Measurements from ENCODE around the gene YARS2.
"Not testable (repeated sequence)": the region's sequence is repeated elsewhere in the genome, so short reads cannot be mapped to it uniquely, and the experiment has no call there.

The YARS2 gene

DNA sequence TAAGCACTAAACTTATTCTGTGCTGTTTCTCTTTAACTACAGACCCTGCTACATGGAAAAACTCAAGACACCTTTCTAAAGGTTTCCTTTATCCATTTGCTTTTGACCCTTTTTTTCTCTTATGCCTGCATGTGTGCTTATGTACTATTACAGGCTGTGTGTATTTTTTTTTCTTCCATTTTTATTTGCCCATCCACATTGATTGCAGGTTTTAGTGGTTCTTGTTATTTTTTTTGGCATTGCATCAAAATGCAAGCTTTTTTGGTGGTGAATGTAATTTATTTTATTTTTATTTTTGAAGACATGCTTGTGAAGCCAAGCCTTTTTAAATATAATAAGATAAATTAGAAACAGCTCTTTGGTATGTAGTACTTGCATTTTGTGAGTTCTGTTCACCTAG lies 49.9 kb downstream of the YARS2 start:
- H3K4me1 ChIP-seq (ENCODE audit: control insufficient read depth, low read length), result no peaks in the 10 kb centered on the region
- no peak overlapping the region for H3K4me3 ChIP-seq (ENCODE audit: low read length)
- no peak overlapping the region for H3K27ac ChIP-seq (ENCODE audit: low read depth, low read length)
- no peak for TF ChIP-seq EZH2phosphoT487 (IDR thresholded peaks at IDR 0.05; ENCODE audit: borderline replicate concordance, low read length)
- TF ChIP-seq, protein P1, sequence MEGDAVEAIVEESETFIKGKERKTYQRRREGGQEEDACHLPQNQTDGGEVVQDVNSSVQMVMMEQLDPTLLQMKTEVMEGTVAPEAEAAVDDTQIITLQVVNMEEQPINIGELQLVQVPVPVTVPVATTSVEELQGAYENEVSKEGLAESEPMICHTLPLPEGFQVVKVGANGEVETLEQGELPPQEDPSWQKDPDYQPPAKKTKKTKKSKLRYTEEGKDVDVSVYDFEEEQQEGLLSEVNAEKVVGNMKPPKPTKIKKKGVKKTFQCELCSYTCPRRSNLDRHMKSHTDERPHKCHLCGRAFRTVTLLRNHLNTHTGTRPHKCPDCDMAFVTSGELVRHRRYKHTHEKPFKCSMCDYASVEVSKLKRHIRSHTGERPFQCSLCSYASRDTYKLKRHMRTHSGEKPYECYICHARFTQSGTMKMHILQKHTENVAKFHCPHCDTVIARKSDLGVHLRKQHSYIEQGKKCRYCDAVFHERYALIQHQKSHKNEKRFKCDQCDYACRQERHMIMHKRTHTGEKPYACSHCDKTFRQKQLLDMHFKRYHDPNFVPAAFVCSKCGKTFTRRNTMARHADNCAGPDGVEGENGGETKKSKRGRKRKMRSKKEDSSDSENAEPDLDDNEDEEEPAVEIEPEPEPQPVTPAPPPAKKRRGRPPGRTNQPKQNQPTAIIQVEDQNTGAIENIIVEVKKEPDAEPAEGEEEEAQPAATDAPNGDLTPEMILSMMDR (IDR thresholded peaks at IDR 0.05; ENCODE audit: low read depth, low read length, poor library complexity, severe bottlenecking), result no peak
- no peaks in the 10 kb centered on the region for H3K27me3 ChIP-seq (ENCODE audit: control insufficient read depth, low read length)
- peaks cover 15% of the 10 kb centered on the region for H3K79me2 ChIP-seq (ENCODE audit: control insufficient read depth, low read length)
- H3K4me2 ChIP-seq (ENCODE audit: low read length), result no peak overlapping the region
- H4K20me1 ChIP-seq (ENCODE audit: control insufficient read depth, insufficient read depth, low read depth, low read length), result no peaks in the 10 kb centered on the region
- H3F3A ChIP-seq (ENCODE audit: control insufficient read depth, insufficient read depth), result peaks cover 17% of the 10 kb centered on the region
- no peaks in the 10 kb centered on the region for H3K9me2 ChIP-seq (replicated peaks; ENCODE audit: control insufficient read depth, low read length)
- no peaks in the 10 kb centered on the region for H3K9me3 ChIP-seq (ENCODE audit: control insufficient read depth, insufficient read depth, low read length)
- H3K36me3 ChIP-seq (ENCODE audit: control insufficient read depth, low read length), result peaks cover 58% of the 10 kb centered on the region

DNA sequence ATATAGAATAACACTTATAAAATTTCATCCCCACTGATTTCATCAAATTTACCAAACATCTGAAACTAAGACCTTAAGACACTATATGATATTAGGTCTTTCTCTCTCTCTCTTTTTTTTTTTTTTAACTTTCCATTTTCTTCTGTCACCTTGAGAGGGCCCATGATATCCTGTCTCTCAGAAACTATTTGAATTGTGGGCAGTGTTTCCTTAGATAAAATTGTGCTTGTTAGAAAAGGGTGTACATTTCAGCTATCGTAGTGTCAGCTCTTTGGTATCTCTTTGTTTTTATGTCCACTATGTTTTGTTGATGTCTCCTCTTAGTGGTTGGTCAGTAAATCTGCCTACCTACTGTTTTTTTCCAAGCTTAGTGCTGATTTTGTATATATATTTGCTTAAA lies 52.8 kb downstream of the YARS2 start:
- peaks cover 43% of the 10 kb centered on the region for H3K36me3 ChIP-seq (ENCODE audit: control insufficient read depth, low read length)
- H4K20me1 ChIP-seq (ENCODE audit: control insufficient read depth, insufficient read depth, low read depth, low read length), result 0 out of 2 replicates have a peak, but pooled peaks cover 6% of the 10 kb centered on the region
- H3K9me2 ChIP-seq (replicated peaks; ENCODE audit: control insufficient read depth, low read length), result no peaks in the 10 kb centered on the region
- peaks cover 10% of the 10 kb centered on the region for H3K4me1 ChIP-seq (ENCODE audit: control insufficient read depth, low read length)
- H3K79me2 ChIP-seq (ENCODE audit: control insufficient read depth, low read length), result peaks cover 43% of the 10 kb centered on the region
- no peak overlapping the region for H3K27ac ChIP-seq (ENCODE audit: low read depth, low read length)
- no peaks in the 10 kb centered on the region for H3K9me3 ChIP-seq (ENCODE audit: control insufficient read depth, insufficient read depth, low read length)
- H3K27me3 ChIP-seq (ENCODE audit: control insufficient read depth, low read length), result no peaks in the 10 kb centered on the region
- no peak overlapping the region for H3K4me3 ChIP-seq (ENCODE audit: low read length)
- no peak overlapping the region for H3K4me2 ChIP-seq (ENCODE audit: low read length)
- TF ChIP-seq, protein P1 (IDR thresholded peaks at IDR 0.05; ENCODE audit: low read depth, low read length, poor library complexity, severe bottlenecking), result no peak
- TF ChIP-seq EZH2phosphoT487 (IDR thresholded peaks at IDR 0.05; ENCODE audit: borderline replicate concordance, low read length), result no peak
- peaks cover 17% of the 10 kb centered on the region for H3F3A ChIP-seq (ENCODE audit: control insufficient read depth, insufficient read depth)

DNA sequence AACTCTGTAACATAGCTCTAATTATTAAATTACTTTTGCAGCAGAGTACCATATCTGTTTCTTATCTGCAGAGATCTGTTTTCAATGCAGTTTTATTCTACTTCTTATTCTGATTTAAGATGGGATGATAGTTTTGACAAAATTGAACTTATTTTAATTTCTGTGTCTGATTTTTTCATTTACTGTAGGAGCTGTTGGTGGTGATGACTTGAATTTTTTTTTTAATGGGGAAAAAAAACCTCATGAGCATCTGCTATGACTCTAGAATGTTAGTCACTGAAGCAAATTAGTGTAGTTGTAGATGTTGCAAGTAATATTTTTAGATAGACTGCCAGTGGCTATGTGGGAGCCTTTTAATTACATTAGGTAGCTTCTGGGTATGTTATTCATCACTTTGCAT lies 53.2 kb downstream of the YARS2 start:
- Histone ChIP-seq H3K79me2 (ENCODE audit: control insufficient read depth, low read length) (peaks cover 48% of the 10 kb centered on the region), H3K27me3 (ENCODE audit: control insufficient read depth, low read length) (no peaks in the 10 kb centered on the region), H4K20me1 (ENCODE audit: control insufficient read depth, insufficient read depth, low read depth, low read length) (0 out of 2 replicates have a peak, but pooled peaks cover 7% of the 10 kb centered on the region)

DNA sequence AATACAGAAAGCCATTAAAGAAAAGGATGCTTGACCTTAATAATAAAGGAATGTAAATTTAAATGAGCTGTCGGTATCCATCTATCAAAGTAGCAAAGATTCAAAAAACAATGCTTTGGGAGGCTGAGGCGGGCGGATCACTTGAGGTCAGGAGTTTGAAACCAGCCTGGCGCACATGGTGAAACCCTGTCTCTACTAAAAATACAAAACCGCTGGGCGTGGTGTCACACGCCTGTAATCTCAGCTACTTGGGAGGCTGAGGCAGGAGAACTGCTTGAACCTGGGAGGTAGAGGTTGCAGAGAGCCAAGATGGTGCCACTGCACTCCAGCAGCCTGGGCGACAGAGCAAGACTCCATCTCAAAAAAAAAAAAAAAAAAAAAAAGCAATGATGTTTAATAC lies 56.3 kb downstream of the YARS2 start:
- H3K4me2 ChIP-seq (ENCODE audit: low read length); H3K9me3 ChIP-seq (ENCODE audit: control insufficient read depth, insufficient read depth, low read length); H3K27me3 ChIP-seq (ENCODE audit: control insufficient read depth, low read length); H3K9me2 ChIP-seq (replicated peaks; ENCODE audit: control insufficient read depth, low read length); H3F3A ChIP-seq (ENCODE audit: control insufficient read depth, insufficient read depth); H3K27ac ChIP-seq (ENCODE audit: low read depth, low read length); H3K4me3 ChIP-seq (ENCODE audit: low read length): not testable (repeated sequence)
- Histone ChIP-seq H3K4me1 (ENCODE audit: control insufficient read depth, low read length) (peaks cover 37% of the 10 kb centered on the region), H3K79me2 (ENCODE audit: control insufficient read depth, low read length) (peaks cover 76% of the 10 kb centered on the region), H3K36me3 (ENCODE audit: control insufficient read depth, low read length) (peaks cover 35% of the 10 kb centered on the region), H4K20me1 (ENCODE audit: control insufficient read depth, insufficient read depth, low read depth, low read length) (peaks cover 13% of the 10 kb centered on the region; the same call in 1 of the 2 replicates)

More for the DNA sequence above, 53.2 kb downstream of the YARS2 start:
- Histone ChIP-seq H3K4me2 (ENCODE audit: low read length) (no peak overlapping the region), H3K9me2 (replicated peaks; ENCODE audit: control insufficient read depth, low read length) (no peaks in the 10 kb centered on the region), H3K36me3 (ENCODE audit: control insufficient read depth, low read length) (peaks cover 40% of the 10 kb centered on the region), H3K4me1 (ENCODE audit: control insufficient read depth, low read length) (peaks cover 15% of the 10 kb centered on the region), H3F3A (ENCODE audit: control insufficient read depth, insufficient read depth) (peaks cover 17% of the 10 kb centered on the region), H3K4me3 (ENCODE audit: low read length) (no peak overlapping the region), H3K27ac (ENCODE audit: low read depth, low read length) (no peak overlapping the region), H3K9me3 (ENCODE audit: control insufficient read depth, insufficient read depth, low read length) (no peaks in the 10 kb centered on the region)
- TF ChIP-seq, protein P1 (IDR thresholded peaks at IDR 0.05; ENCODE audit: low read depth, low read length, poor library complexity, severe bottlenecking), result no peak
- TF ChIP-seq EZH2phosphoT487 (IDR thresholded peaks at IDR 0.05; ENCODE audit: borderline replicate concordance, low read length), result no peak
